Limb (tissue), 2 donors: ENCODE measurements around the gene KCNA2.

Experiments
- DNase-seq, 2 donors: peaks; one replicate each; pipeline ENCODE4 v3.0.0-alpha.2; 2016; ENCODE audit errors: extremely low spot score in 2 of 2

Gene KCNA2

DNA sequence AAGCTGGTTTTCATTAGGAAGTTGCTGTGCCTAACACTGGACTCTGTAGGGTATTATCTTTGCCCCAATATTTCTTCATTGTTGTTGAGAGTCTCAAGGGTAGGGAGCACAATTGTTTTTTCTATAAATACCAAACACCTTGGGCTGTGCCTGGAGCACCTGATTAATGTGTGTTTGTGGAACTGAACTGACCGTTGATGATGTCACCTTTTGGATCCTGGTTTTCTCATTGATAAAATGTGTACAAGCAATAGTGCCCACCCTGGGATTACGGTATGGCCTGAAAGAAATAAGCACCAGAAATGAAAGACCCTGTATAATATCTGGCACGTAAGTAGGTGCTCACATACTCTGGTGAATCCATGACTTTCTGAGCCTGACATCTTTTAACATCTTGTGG lies 39.3 kb downstream of the KCNA2 start:
- DNase-seq = no peak

GRCh38 chr1:110565565-110565964 lies 40.6 kb downstream of the KCNA2 start:
- peak in 1 of 2 donors; percentile 42 for DNase-seq

DNA sequence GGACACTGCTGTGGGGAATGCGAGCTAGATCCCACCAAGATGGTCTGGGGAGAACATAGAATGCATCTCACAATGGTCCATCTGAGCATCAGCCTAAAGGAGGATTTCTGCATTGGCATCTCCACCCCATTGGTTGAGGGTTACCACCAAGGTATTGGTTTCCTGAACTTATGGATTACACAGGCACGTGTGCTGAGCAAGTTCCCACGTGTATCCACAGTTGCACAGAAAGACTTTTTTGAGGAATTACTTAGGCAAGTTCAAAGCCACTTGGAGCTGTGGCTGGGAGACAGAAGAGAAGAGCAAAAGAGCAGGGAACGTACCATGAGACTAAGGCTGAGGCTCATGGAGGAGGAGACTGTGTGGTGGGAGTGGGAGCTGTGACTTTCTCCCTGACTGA lies 43.1 kb downstream of the KCNA2 start:
- no peak for DNase-seq

GRCh38 chr1:110561596-110561995 lies 44.6 kb downstream of the KCNA2 start:
- DNase-seq = peak in 1 of 2 donors; percentile 9

- DNase-seq = peak in 1 of 2 donors; percentile 18
These were observed 47.0 kb downstream of the KCNA2 start for GRCh38 chr1:110559157-110559556.

GRCh38 chr1:110557481-110557880 lies 48.7 kb downstream of the KCNA2 start:
- DNase-seq = peak in 1 of 2 donors; percentile 3

DNA sequence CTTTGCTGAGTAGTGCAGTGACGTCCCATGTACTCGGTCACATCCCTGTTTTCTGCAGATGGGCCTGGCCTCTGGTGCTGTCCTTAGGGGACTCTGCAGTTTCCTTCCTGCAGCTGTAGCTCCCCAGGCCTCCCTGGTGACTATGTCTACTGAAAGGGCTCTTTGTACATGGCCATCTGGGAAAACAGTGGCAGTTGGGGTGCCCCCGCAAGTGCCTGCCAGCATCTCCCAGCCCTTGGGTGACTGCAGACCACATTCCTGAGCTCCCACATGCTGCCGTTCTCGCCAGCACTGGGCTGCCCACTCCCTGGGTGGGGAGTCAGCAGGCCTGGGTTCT lies 49.7 kb downstream of the KCNA2 start:
- peak in 1 of 2 donors; percentile 42 for DNase-seq

DNA sequence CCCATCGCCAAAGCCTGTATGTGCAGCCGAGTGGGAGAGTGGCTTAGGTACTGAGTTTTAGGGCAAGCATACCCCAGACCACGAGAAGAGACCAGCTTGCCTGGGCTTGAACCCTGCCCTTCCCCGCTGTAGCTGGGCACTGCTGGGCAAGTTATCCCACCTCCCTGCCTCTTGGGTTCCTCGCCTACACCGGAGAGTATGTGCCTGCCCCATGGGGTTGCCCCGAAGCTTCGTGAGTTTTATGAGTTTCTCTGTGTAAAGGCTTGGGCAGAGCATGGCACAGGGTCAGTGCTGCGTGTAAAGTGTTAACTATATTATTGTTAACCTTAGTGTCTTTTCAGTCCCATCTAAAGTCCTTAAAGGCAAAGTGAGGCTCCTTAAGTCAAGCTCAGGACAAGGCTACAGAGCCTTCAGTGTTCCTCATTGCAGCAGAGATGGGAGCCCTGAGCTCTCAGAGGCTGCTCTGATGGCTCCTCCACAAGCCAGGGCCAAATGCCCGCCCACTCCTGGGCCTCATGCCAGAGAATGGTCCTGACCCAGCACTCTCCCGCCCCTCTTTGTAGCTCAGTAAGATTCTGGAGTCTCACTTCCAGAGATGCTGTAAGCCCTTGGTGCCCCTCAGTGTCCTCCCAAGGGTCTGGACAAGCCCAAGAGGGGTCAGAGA lies 50.2 kb downstream of the KCNA2 start:
- DNase-seq = peak; percentile 2 to 78

GRCh38 chr1:110554871-110555801 lies 51.0 kb downstream of the KCNA2 start:
- DNase-seq = peak; percentile 4 to 70

DNA sequence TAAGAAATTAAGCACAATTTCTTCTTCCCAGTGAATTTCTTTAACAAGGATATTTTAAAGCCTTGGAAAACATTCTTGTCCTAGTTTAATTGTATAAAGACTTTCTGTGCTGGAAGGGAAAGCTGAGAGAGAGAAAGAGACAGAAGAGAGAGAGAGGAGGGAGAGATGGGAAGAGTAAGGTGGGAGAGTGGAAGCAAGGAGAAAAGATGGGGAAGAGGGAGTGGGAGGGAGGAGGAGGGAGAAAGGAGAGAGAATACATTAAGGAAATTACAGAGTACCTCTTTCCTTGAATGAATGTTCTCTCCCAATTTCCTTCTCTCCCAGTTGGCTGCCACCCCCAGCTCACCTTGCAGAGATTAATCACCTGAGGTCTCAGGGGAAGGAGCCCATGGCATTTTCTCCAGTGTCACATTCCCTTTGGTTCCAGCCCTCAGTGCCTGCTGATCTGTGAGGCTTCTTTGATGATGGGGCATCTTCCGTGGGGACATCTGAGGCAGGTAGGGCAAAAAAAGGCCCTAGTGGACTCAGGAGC lies 54.8 kb downstream of the KCNA2 start:
- DNase-seq = no peak

DNA sequence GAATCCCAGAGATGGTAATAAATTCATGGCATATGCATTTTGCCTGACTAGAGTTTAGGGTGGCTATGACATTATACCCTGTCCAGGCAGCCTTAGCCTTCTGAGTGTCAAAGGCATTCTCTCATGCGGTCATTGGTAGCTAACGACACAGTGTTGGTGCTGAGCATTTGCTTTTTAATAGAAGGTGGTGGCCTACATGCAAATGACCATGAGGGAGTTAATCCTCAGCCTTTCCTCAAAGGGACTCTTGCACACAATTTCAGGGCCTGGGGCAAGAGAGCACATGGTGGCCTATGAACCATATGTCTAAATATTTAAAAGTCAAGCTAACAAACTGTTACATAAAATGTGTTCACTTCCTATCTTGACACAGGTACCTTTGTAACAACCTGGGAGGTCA lies 56.3 kb downstream of the KCNA2 start:
- no peak for DNase-seq

DNA sequence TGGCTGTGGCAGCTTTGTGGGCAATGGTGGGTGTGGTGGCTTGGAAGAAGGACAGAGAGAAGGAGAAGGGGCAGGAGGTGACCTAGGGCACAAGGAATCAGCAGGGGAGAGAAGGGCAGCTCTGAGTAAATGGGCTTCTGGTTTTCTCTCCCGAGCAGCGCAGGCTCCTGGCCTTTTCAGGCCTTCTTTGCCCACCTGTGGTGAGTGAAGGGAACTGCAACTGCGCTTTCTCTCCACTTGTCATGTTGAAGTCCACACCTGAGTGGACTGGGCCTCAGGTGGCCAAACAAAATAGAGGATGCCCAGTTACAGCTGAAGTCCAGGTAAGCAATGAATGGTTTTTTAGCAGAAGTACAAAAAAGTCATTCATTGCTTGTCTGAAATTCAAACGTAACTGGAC lies 57.8 kb downstream of the KCNA2 start:
- no peak for DNase-seq

- DNase-seq = no peak
These were observed 59.1 kb downstream of the KCNA2 start for GRCh38 chr1:110547017-110547416.

DNA sequence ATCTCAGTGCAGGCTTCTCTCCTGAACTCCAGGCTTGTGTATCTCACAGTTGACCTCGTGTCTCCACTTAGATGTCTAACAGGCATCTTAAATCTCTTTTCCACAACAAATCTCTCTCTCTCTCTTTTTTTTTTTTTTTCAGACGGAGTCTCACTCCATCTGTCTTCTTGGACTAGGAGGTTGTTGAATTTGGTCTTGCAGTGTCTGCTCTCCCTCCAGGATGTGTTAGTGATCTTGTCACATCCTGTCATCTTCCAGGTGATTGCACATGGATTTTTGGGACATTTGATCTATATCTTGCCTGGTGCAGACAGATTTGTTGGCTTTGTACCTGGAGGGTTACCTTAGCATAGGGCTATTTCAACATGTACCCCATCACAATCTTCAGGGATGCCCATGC lies 60.7 kb downstream of the KCNA2 start:
- no peak for DNase-seq

GRCh38 chr1:110544753-110545152 lies 61.4 kb downstream of the KCNA2 start:
- DNase-seq = no peak
